ENCODE measurements around the gene PITX2.

PITX2 gene

GRCh38 chr4:110616238-110617074 lies 6.4 kb downstream of the PITX2 start (continued):
- TF ChIP-seq ZNF785 (tag by site-specific recombination; IDR thresholded peaks at IDR 0.05) (no peak), ZNF558 (tag by site-specific recombination; IDR thresholded peaks at IDR 0.05) (no peak), ZNF514 (tag by site-specific recombination; IDR thresholded peaks at IDR 0.05) (no peak), ZBTB21 (tag by site-specific recombination; IDR thresholded peaks at IDR 0.05) (no peak), ELK4 (IDR thresholded peaks at IDR 0.05; ENCODE audit: borderline replicate concordance, low read depth, low read length) (no peak), ZNF777 (tag by site-specific recombination; IDR thresholded peaks at IDR 0.05; ENCODE audit: borderline replicate concordance) (no peak), REPIN1 (tag by site-specific recombination; IDR thresholded peaks at IDR 0.05; ENCODE audit: low read depth) (no peak), ZNF792 (tag by site-specific recombination; IDR thresholded peaks at IDR 0.05) (no peak)

DNA sequence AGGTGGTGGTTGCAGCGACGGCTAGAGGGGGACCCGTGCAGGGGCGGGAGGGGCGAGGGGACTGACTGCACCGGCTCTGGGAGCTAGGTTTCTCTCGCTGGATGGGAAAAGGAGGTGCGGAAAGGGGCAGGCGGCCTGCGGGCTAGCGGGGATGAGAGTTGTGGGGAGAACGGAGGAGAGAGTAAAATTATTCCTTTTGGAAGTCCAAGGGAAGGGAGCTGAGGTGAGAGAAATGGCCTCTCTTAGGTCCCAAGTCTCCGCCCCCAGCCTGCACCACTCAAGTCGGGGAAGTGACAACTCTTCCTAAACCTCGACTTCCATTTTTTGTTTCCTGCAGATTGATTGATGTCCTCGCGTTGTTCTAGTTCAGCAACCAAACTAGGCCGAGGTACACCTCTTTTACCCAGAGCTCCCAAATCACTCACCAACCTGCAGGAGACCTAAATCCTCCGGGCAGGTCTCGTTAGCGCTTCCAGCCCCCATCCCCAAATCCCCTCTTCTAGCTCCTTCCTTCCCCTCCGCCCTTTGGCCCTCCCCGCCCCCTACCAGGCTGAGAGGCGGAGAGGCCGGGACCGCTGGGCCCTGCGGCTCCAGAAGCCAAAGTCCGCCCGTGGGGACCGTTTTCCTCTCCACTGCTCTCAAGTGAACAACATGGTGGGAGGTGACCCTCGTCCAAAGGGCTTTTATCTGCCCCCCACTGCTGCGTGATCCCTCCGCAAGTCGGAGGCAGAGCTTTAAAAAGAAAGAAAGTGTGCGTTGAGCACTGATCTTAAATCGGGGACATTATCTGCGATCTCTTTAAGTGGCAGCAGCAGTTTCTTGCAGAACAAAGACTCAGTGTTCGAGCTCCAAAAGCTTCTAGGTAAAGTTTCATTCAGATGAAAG lies 7.3 kb downstream of the PITX2 start:
- peaks cover 0 to 35% of the 10 kb centered on the region in 2 experiments; a peak in 1 of 3 replicates for H3K36me3 ChIP-seq (ENCODE audit: control insufficient read depth in 2 of 2, insufficient read depth in 1 of 2, low read length in 2 of 2)
- no peaks in the 10 kb centered on the region for H3K4me1 ChIP-seq (ENCODE audit: control insufficient read depth, insufficient read depth, low read length)
- H3K4me3 ChIP-seq (ENCODE audit: low read depth, low read length): no peak overlapping the region
- TF ChIP-seq, protein P1, sequence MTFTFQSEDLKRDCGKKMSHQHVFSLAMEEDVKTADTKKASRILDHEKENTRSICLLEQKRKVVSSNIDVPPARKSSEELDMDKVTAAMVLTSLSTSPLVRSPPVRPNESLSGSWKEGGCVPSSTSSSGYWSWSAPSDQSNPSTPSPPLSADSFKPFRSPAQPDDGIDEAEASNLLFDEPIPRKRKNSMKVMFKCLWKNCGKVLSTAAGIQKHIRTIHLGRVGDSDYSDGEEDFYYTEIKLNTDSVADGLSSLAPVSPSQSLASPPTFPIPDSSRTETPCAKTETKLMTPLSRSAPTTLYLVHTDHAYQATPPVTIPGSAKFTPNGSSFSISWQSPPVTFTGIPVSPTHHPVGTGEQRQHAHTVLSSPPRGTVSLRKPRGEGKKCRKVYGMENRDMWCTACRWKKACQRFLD (tag by site-specific recombination; IDR thresholded peaks at IDR 0.05): no peak
- TF ChIP-seq IKZF3 (tag by site-specific recombination; IDR thresholded peaks at IDR 0.05) (no peak), MEIS1 (CRISPR knock-in tag; IDR thresholded peaks at IDR 0.05; ENCODE audit: borderline replicate concordance) (no peak), MZF1 (tag by site-specific recombination; IDR thresholded peaks at IDR 0.05; ENCODE audit: borderline replicate concordance) (no peak), ZNF670 (tag by site-specific recombination; IDR thresholded peaks at IDR 0.05; ENCODE audit: low read depth) (no peak), ZNF280D (tag by site-specific recombination; IDR thresholded peaks at IDR 0.05) (no peak), ZNF658 (tag by site-specific recombination; IDR thresholded peaks at IDR 0.05) (no peak), ZNF302 (tag by site-specific recombination; IDR thresholded peaks at IDR 0.05; ENCODE audit: low read depth) (no peak), ZNF311 (tag by site-specific recombination; IDR thresholded peaks at IDR 0.05; ENCODE audit: borderline replicate concordance) (no peak), ZNF776 (tag by site-specific recombination; IDR thresholded peaks at IDR 0.05; ENCODE audit: borderline replicate concordance) (no peak)
- no peak overlapping the region for H3K27ac ChIP-seq (ENCODE audit: extremely low read depth, low read depth, low read length)
- H3K9me3 ChIP-seq (ENCODE audit: control insufficient read depth, insufficient read depth, low read depth, low read length): no peaks in the 10 kb centered on the region
- ChIA-PET POLR2A (no interaction called here), CTCF (interaction anchor here (0.6 to 0.8 kb wide), 2 partner anchors 26 to 29 kb away, joined by 3 read pairs; no protein-coding TSS in a partner anchor)
